Measurements from ENCODE around the gene SLC25A22.

DNA sequence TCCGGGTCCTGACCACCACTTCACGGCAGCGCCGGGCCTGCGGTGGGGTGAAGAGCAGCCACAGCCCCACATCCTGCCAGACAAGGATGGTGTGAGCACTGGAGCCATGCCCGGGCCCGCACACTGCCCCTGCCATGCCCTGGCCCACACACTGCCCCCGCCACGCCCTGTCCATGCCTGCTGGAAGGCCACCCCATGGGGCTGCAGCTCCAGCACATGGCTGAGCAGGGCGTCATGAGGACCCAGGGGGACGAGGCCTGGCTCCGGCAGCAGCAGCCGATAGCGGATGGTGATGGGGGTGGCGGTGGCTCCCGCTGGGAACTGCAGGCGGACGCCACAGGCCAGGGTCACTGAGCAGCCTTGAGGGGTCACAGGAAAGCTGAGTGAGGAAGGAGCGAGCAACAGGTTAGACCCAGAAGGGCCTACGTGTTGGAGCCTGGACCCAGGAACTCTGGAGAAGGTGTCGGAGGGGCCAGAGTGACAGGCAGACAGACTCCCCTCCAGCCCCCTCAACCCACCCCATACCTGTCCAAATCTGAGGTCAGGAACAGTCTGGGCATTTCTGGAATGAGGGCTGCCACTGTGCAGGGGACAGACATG lies 4.0 kb upstream of the SLC25A22 start:
- TF ChIP-seq POLR2A (IDR thresholded peaks at IDR 0.05) (no peak), POLR2AphosphoS5 (IDR thresholded peaks at IDR 0.05) (no peak)
- TF ChIP-seq, protein P1, sequence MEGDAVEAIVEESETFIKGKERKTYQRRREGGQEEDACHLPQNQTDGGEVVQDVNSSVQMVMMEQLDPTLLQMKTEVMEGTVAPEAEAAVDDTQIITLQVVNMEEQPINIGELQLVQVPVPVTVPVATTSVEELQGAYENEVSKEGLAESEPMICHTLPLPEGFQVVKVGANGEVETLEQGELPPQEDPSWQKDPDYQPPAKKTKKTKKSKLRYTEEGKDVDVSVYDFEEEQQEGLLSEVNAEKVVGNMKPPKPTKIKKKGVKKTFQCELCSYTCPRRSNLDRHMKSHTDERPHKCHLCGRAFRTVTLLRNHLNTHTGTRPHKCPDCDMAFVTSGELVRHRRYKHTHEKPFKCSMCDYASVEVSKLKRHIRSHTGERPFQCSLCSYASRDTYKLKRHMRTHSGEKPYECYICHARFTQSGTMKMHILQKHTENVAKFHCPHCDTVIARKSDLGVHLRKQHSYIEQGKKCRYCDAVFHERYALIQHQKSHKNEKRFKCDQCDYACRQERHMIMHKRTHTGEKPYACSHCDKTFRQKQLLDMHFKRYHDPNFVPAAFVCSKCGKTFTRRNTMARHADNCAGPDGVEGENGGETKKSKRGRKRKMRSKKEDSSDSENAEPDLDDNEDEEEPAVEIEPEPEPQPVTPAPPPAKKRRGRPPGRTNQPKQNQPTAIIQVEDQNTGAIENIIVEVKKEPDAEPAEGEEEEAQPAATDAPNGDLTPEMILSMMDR (IDR thresholded peaks at IDR 0.05) = no peak

Data from breast epithelium (tissue), 3 donors.